Smooth muscle cell (in vitro differentiated cells): Measurements from ENCODE around the gene FAM227B. TPM values are rescaled to one million over a fixed set of nuclear protein-coding genes. Genes with fewer than 3 reads are reported as not detected.
"Not testable (repeated sequence)": the region's sequence is repeated elsewhere in the genome, so short reads cannot be mapped to it uniquely, and the experiment has no call there.

ENCODE experiments used
- DNase-seq: peaks from one replicate; lab custom pipeline; 2025; ENCODE audit not compliant: unreplicated experiment; lab: John Stamatoyannopoulos, UW
- H2AFZ ChIP-seq: fragments of 200-600 bp; sonication (generic); 2 replicates; pipeline ENCODE4 v1.6.0; 2016; ENCODE audit warnings: antibody characterized with exemption, low read depth, mild to moderate bottlenecking
- H3F3A ChIP-seq: fragments of 200-600 bp; sonication (generic); 2 replicates; pipeline ENCODE4 v1.6.0; 2017; ENCODE audit warnings: antibody characterized with exemption, low read depth
- H3K27ac ChIP-seq: fragments of 200-600 bp; sonication (generic); 2 replicates; pipeline ENCODE4 v1.5.1; 2016; ENCODE audit warnings: low read depth, mild to moderate bottlenecking
- H3K27me3 ChIP-seq: fragments of 200-600 bp; sonication (generic); 2 replicates; pipeline ENCODE4 v1.6.1; 2016; ENCODE audit warnings: low read depth, mild to moderate bottlenecking
- H3K36me3 ChIP-seq: fragments of 200-600 bp; sonication (generic); 2 replicates; pipeline ENCODE4 v1.5.1; 2016; ENCODE audit warnings: low read depth
- H3K4me1 ChIP-seq: fragments of 200-600 bp; sonication (generic); 2 replicates; pipeline ENCODE4 v1.5.1; 2016; ENCODE audit warnings: low read depth
- H3K4me2 ChIP-seq: fragments of 200-600 bp; sonication (generic); 2 replicates; pipeline ENCODE4 v1.6.0; 2016; ENCODE audit warnings: mild to moderate bottlenecking
- H3K4me3 ChIP-seq: fragments of 200-600 bp; sonication (generic); 2 replicates; pipeline ENCODE4 v1.5.1; 2016; ENCODE audit warnings: mild to moderate bottlenecking
- H3K79me2 ChIP-seq: fragments of 200-600 bp; sonication (generic); 2 replicates; pipeline ENCODE4 v1.6.0; 2016; ENCODE audit warnings: low read depth, mild to moderate bottlenecking
- H3K9ac ChIP-seq: fragments of 200-600 bp; sonication (generic); 2 replicates; pipeline ENCODE4 v1.6.0; 2016; ENCODE audit warnings: low read depth
- H3K9me3 ChIP-seq: fragments of 200-600 bp; sonication (generic); replicated peaks from 2 replicates; pipeline ENCODE4 v1.5.1; 2016; ENCODE audit warnings: low read depth
- H4K20me1 ChIP-seq: fragments of 200-600 bp; sonication (generic); 2 replicates; pipeline ENCODE4 v1.6.0; 2016; ENCODE audit warnings: low read depth
- WGBS: methylation state at CpG from one replicate; pipeline ENCODE4 v1.1.7; 2016; ENCODE audit warnings: low lambda C conversion rate; 5-methylcytosine and 5-hydroxymethylcytosine counted together
- polyA plus RNA-seq: library from polyadenylated mRNA; unstranded; fragments of >200 nt; fragmentation: Nextera tagmentation; extraction: Ambion mirVana; gene quantifications from 2 replicates; pipeline ENCODE4 v1.2.1, GENCODE V29; 2016
- total RNA-seq: library from RNA; depleted of rRNA; stranded (reverse); fragments of >200 nt; gene quantifications from 2 replicates; pipeline ENCODE4 v1.2.3, GENCODE V29; 2014
- TF ChIP-seq, protein P1 (sequence below): fragments of 200-600 bp; sonication (generic); IDR thresholded peaks from 2 replicates; pipeline ENCODE4 v1.5.1; 2017; ENCODE audit warnings: borderline replicate concordance, mild to moderate bottlenecking, antibody characterized with exemption; ENCODE audit not compliant: insufficient read depth, poor library complexity, severe bottlenecking

Gene FAM227B
- total and polyA plus RNA-seq, 2 experiments from 2014 or later, result 7.5 to 9.7 TPM

DNA sequence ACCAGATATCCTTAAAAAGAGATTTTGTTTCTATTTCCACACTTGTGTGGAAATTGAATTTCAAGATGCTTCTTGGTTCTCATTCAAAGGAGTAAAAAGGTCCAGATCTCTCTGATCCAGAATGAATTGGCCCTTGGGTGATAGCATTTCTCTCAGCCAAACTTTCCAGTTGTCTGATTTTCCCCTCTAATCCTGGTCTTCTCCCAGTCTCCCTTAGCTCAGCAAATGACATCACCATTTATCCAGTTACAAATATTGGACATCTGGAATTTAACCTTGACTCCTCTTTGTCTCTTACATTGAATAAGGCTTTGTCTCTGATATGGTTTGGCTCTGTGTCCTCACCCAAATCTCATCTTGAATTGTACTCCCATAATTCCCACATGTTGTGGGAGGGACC, 207.8 kb downstream of the FAM227B start:
- Histone ChIP-seq H2AFZ (no peak overlapping the region), H3K9me3 (no peaks in the 10 kb centered on the region), H4K20me1 (no peaks in the 10 kb centered on the region), H3F3A (no peaks in the 10 kb centered on the region), H3K36me3 (no peaks in the 10 kb centered on the region), H3K9ac (no peak overlapping the region), H3K4me3 (no peak overlapping the region), H3K27me3 (no peaks in the 10 kb centered on the region), H3K4me1 (no peaks in the 10 kb centered on the region), H3K27ac (no peak overlapping the region), H3K4me2 (no peak overlapping the region), H3K79me2 (no peaks in the 10 kb centered on the region)
- TF ChIP-seq, protein P1, sequence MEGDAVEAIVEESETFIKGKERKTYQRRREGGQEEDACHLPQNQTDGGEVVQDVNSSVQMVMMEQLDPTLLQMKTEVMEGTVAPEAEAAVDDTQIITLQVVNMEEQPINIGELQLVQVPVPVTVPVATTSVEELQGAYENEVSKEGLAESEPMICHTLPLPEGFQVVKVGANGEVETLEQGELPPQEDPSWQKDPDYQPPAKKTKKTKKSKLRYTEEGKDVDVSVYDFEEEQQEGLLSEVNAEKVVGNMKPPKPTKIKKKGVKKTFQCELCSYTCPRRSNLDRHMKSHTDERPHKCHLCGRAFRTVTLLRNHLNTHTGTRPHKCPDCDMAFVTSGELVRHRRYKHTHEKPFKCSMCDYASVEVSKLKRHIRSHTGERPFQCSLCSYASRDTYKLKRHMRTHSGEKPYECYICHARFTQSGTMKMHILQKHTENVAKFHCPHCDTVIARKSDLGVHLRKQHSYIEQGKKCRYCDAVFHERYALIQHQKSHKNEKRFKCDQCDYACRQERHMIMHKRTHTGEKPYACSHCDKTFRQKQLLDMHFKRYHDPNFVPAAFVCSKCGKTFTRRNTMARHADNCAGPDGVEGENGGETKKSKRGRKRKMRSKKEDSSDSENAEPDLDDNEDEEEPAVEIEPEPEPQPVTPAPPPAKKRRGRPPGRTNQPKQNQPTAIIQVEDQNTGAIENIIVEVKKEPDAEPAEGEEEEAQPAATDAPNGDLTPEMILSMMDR, result no peak
- DNase-seq, result no peak

DNA sequence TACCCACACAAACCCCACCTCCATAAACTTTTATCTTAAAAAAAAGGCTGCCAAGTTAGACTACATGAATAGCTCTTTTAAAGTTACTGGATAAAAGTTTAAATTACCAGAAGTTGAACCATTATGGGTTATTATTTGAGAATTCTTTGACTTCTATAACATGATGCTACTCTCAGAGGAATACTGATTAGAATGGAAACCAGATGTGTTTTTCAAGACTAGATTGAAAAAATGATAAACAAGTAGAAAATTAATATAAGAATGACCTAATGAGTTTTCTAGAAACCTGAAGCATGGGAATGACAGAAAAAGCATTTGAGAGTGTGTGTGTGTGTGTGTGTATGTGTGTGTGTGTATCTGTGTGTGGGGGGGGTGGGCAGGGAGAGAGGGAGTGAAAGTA, 210.0 kb downstream of the FAM227B start:
- H3K27me3 ChIP-seq, result no peaks in the 10 kb centered on the region
- H3K4me2 ChIP-seq, result no peak overlapping the region
- H3K27ac ChIP-seq, result no peak overlapping the region
- H4K20me1 ChIP-seq, result no peaks in the 10 kb centered on the region
- TF ChIP-seq, protein P1, result no peak
- H2AFZ ChIP-seq, result no peak overlapping the region
- no peaks in the 10 kb centered on the region for H3F3A ChIP-seq
- no peaks in the 10 kb centered on the region for H3K4me1 ChIP-seq
- H3K9me3 ChIP-seq, result no peaks in the 10 kb centered on the region
- no peaks in the 10 kb centered on the region for H3K36me3 ChIP-seq
- no peaks in the 10 kb centered on the region for H3K79me2 ChIP-seq
- no peak overlapping the region for H3K4me3 ChIP-seq
- H3K9ac ChIP-seq, result no peak overlapping the region
- DNase-seq, result no peak

DNA sequence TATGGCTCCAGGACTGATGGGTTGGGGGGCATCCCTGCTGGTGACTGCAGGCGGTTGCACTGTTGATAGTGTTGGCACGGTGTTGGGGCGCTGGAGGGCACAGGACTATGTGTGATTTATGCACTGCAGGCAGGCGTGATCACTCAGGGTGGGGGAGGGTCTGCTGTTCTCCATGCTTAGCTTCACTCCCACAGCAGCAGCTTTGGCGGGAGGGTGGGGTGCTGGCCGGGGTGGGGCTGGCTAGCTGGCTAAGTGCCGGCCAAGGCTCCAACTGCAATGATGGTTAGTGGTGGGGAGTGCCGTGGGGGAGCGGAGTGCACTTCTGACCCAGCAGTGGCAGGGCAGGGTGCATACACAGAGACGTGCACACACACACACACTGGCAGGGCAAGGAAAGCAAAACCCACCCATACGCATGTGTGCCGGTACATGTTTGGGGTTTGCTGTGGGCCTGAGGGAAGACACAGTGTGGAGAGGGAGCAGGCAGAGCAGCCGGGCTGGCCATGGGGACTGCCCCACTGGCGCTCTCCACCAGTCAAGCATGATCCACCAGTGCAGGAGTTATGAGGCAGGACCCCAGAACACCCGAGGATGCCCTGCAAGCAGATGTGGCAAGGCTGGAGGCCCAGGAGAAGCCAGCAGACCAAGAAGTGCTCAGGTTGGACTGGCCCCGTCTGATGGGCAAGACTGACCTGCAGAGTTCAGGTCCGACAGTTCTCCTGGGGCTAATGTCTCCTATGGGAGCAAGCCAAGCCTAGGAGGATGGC, 214.1 kb downstream of the FAM227B start:
- Histone ChIP-seq H3K79me2 (no peaks in the 10 kb centered on the region), H4K20me1 (no peaks in the 10 kb centered on the region), H2AFZ (no peak overlapping the region), H3K9me3 (no peaks in the 10 kb centered on the region), H3K36me3 (no peaks in the 10 kb centered on the region), H3K27me3 (no peaks in the 10 kb centered on the region), H3K4me2 (no peak overlapping the region), H3F3A (no peaks in the 10 kb centered on the region), H3K27ac (no peak overlapping the region), H3K4me3 (no peak overlapping the region), H3K9ac (no peak overlapping the region), H3K4me1 (no peaks in the 10 kb centered on the region)
- 96% methylated on average over 14 of the region's 17 CpGs for WGBS
- no peak for DNase-seq
- TF ChIP-seq, protein P1, result no peak

DNA sequence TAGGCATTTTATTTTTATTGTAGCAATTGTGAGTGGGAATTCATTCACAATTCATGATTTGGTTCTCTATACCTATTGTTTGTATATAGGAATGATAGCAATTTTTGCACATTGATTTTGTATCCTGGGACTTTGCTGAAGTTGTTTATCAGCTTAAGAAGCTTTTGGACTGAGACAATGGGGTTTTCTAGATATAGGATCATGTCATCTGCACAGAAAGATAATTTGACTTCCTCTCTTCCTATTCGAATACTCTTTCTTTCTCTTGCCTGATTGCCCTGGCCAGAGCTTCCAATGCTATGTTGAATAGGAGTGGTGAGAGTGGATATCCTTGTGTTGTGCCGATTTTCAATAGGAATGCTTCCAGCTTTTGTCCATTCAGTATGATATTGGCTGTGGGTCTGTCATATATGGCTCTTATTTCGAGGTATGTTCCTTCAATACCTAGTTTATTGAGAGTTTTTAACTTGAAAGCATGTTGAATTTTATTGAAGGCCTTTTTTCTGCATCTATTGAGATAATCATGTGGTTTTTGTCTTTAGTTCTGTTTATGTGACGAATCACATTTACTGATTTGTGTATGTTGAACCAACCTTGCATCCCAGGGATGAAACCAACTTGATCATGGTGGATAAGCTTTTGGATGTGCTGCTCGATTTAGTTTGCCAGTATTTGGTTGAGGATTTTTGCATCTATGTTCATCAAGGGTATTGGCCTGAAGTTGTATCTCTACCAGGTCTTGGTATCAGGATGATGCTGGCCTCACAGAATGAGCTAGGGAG, 217.9 kb downstream of the FAM227B start:
- not testable (repeated sequence) for DNase-seq, H4K20me1 ChIP-seq, H3K9ac ChIP-seq, H3K79me2 ChIP-seq, H2AFZ ChIP-seq, H3K36me3 ChIP-seq, H3K4me3 ChIP-seq, H3K4me2 ChIP-seq, H3K9me3 ChIP-seq, H3K4me1 ChIP-seq, H3K27me3 ChIP-seq, H3F3A ChIP-seq, H3K27ac ChIP-seq
- WGBS, result 91% methylated on average over 5 of the region's 5 CpGs
